Adrenal gland (tissue), 12 donors: ENCODE results near the gene MBD3. TPM values are rescaled to one million over a fixed set of nuclear protein-coding genes. Genes with fewer than 3 reads are reported as not detected.
"Not testable (repeated sequence)": the region's sequence is repeated elsewhere in the genome, so short reads cannot be mapped to it uniquely, and the experiment has no call there.

Source experiments
- DNase-seq, 7 donors: peaks; one replicate each; pipeline ENCODE4 v3.0.0-alpha.2; 2019 to 2020
- H3K27ac ChIP-seq, 5 donors: fragments of 200-600 bp; sonication (generic) in 4 of 5; 1 replicate in 3 of 5; 2 replicates in 2 of 5; pipeline versions ENCODE4 v1.5.1 to v1.8.0; 2016 to 2020; ENCODE audit warnings: mild to moderate bottlenecking in 1 of 5
- H3K27me3 ChIP-seq: fragments of 200-600 bp; 2 replicates; pipeline ENCODE4 v1.8.0; 2021
- H3K36me3 ChIP-seq, 2 donors: fragments of 200-600 bp; replicated peaks in 1 of 2; 1 replicate in 1 of 2; 2 replicates in 1 of 2; pipeline versions ENCODE4 v1.5.1 to v1.8.0; 2018 to 2022
- H3K4me1 ChIP-seq, 2 donors: fragments of 200-600 bp; replicated peaks in 1 of 2; 1 replicate in 1 of 2; 2 replicates in 1 of 2; pipeline versions ENCODE4 v1.5.1 to v1.8.0; 2018 to 2021
- H3K4me3 ChIP-seq, 4 donors: fragments of 200-600 bp; sonication (generic) in 3 of 4; one replicate each; pipeline ENCODE4 v1.5.1; 2016 to 2018
- H3K9me3 ChIP-seq, 3 donors: fragments of 200-600 bp; sonication (generic) in 1 of 3; replicated peaks in 1 of 3; 1 replicate in 2 of 3; 2 replicates in 1 of 3; pipeline versions ENCODE4 v1.5.1 to v1.8.0; 2016 to 2021
- POLR2A ChIP-seq, 2 donors: fragments of 450-650 bp; IDR thresholded peaks; one replicate each; pipeline ENCODE4 v1.6.1; 2017; ENCODE audit warnings: antibody characterized with exemption in 2 of 2, mild to moderate bottlenecking in 2 of 2, moderate library complexity in 1 of 2
- WGBS, 4 donors: extraction: QIAGEN DNeasy Blood & Tissue Kit in 2 of 4; methylation state at CpG; one replicate each; pipeline versions ENCODE4 v1.1.5 to v1.1.7; 2013 to 2017; 5-methylcytosine and 5-hydroxymethylcytosine counted together
- intact Hi-C, 2 donors: fragments of 100-400 bp; cut with DNase I; formaldehyde crosslinking; loops; one replicate each; pipeline versions ENCODE4 v1.14.1 to v1.15.0; 2022 to 2023
- polyA plus RNA-seq, 3 donors: library from polyadenylated mRNA; stranded (reverse); fragments of 200-250 nt in 2 of 3; fragments of 350-450 nt in 1 of 3; fragmentation: Illumina TruSeq in 1 of 3; extraction: RNeasy Lipid Tissue Mini Kit (QIAGEN cat#74804) in 1 of 3; gene quantifications; one replicate each; pipeline ENCODE4 v1.2.3, GENCODE V29; 2013 to 2014
- total RNA-seq, 9 donors: library from RNA; depleted of rRNA in 4 of 9; stranded (reverse); fragments of >200 nt in 4 of 9; fragments of 120-200 nt in 1 of 9; fragmentation: NEBNext Ultra II Directional in 1 of 9; extraction: Animal tissue kit (Norgen Biotek cat#: 25700) in 1 of 9; gene quantifications; one replicate each; pipeline versions ENCODE4 v1.1.0 to v1.2.4, GENCODE V29; 2013 to 2023
- TF ChIP-seq, protein P1 (sequence below), 6 experiments: fragments of 450-650 bp in 4 of 6; fragments of 200-600 bp in 2 of 6; sonication (generic) in 1 of 6; IDR thresholded peaks; 1 replicate in 5 of 6; 2 replicates in 1 of 6; pipeline versions ENCODE4 v1.5.1 to v1.8.0; 2016 to 2021; ENCODE audit warnings: antibody characterized with exemption in 6 of 6, mild to moderate bottlenecking in 2 of 6, moderate library complexity in 1 of 6
- donor health status: healthy with polysubstance abuse.
- donor health status: Bipolar disorder and iron deficiency.
- donor health status: DM: yes; HTN: yes; CAD: no.
- donor health status: DM: no; HTN: no; CAD: no.
- donor health status: DM: no; HTN: no; CAD: no.
- donor health status: DM: yes; HTN: yes; CAD: no.

MBD3 gene
- total and polyA plus RNA-seq, 12 donors, result 3.5 to 221 (median 94.0) TPM

GRCh38 chr19:1531587-1531986 lies 61.1 kb downstream of the MBD3 start:
- Histone ChIP-seq H3K27me3 (peaks cover 15% of the 10 kb centered on the region), H3K36me3 (no peaks in the 10 kb centered on the region), H3K4me3 (no peak overlapping the region), H3K4me1 (no peaks in the 10 kb centered on the region), H3K27ac (no peak overlapping the region), H3K9me3 (no peaks in the 10 kb centered on the region)
- no peak for DNase-seq
- intact Hi-C loops, result no loop called here
- TF ChIP-seq, protein P1, sequence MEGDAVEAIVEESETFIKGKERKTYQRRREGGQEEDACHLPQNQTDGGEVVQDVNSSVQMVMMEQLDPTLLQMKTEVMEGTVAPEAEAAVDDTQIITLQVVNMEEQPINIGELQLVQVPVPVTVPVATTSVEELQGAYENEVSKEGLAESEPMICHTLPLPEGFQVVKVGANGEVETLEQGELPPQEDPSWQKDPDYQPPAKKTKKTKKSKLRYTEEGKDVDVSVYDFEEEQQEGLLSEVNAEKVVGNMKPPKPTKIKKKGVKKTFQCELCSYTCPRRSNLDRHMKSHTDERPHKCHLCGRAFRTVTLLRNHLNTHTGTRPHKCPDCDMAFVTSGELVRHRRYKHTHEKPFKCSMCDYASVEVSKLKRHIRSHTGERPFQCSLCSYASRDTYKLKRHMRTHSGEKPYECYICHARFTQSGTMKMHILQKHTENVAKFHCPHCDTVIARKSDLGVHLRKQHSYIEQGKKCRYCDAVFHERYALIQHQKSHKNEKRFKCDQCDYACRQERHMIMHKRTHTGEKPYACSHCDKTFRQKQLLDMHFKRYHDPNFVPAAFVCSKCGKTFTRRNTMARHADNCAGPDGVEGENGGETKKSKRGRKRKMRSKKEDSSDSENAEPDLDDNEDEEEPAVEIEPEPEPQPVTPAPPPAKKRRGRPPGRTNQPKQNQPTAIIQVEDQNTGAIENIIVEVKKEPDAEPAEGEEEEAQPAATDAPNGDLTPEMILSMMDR (IDR thresholded peaks at IDR 0.05), result no peak
- TF ChIP-seq POLR2A (IDR thresholded peaks at IDR 0.05), result no peak
- 86 to 96% (median 92%) methylated on average over 4 to 11 of the region's 11 CpGs for WGBS, 4 donors

DNA sequence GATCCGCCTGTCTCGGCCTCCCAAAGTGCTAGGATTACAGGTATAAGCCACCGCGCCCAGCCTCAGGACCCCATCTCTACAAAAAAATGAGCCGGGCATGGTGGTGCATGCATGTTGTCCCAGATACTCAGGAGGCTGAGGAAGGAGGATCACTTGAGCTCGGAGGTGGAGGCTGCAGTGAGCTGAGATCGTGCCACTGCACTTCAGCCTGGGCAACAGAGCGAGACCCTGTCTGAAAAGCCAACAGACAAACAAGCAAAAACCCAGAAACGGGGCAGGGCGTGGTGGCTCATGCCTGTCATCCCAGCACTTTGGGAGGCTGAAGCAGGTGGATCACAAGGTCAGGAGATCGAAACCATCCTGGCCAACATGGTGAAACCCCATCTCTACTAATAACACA lies 61.8 kb downstream of the MBD3 start:
- peaks cover 23% of the 10 kb centered on the region for H3K27me3 ChIP-seq
- not testable (repeated sequence) for DNase-seq

GRCh38 chr19:1529430-1529816 lies 63.2 kb downstream of the MBD3 start:
- intact Hi-C loops, result no loop called here
- no peaks in the 10 kb centered on the region for H3K36me3 ChIP-seq
- TF ChIP-seq POLR2A (IDR thresholded peaks at IDR 0.05), result no peak
- TF ChIP-seq, protein P1 (IDR thresholded peaks at IDR 0.05), result no peak
- 59 to 79% (median 66%) methylated on average over 1 to 16 of the region's 16 CpGs for WGBS, 4 donors
- H3K4me3 ChIP-seq, result no peak overlapping the region
- H3K4me1 ChIP-seq, result no peaks in the 10 kb centered on the region
- no peaks in the 10 kb centered on the region for H3K9me3 ChIP-seq
- no peak overlapping the region for H3K27ac ChIP-seq
- no peak for DNase-seq
- peaks cover 35% of the 10 kb centered on the region for H3K27me3 ChIP-seq

More for the DNA sequence above, 61.8 kb downstream of the MBD3 start:
- intact Hi-C loops, H3K36me3 ChIP-seq, H3K27ac ChIP-seq, H3K4me3 ChIP-seq, H3K9me3 ChIP-seq, H3K4me1 ChIP-seq: not testable (repeated sequence)
- WGBS, 4 donors, result 85 to 91% (median 86%) methylated on average over 10 to 11 of the region's 11 CpGs

DNA sequence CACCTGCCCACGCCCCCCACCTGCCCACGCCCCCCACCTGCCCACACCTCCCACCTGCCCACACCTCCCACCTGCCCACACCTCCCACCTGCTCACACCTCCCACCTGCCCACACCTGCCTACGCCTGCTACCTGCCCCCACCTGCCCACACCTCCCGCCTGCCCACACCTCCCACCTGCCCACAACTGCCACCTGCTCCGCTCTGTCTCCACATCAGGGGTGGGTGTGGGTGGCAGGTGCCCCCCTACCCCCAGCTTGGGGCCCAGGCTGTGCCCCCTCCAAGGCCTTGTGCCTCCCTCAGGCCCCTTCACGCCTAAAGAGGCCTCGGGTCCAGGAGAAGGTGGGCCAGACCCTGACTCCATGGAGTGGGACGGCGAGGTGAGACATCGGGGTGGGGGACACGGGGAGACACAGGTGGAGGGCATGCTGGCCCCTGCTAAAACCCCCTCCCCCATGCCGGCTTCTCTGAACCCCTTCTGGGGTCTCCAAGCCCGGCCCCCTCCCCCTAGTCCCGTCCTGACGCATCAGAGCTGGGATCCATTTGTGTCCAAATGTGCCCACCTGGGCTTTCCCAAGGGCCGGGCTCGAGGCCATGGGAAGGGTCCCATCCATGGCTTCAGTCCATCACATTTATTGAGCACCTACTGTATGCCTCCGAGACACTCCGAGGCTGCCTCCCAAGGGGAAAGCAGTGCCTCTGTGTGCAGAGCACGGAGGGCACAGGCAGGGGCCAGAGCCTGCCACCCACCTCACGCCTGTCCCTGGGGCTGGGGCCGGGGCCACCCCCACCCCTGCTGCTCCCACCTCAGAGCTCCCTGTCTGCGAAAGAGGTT lies 63.9 kb downstream of the MBD3 start:
- Histone ChIP-seq H3K4me3 (no peak overlapping the region), H3K27me3 (peaks cover 41% of the 10 kb centered on the region), H3K36me3 (no peaks in the 10 kb centered on the region), H3K9me3 (no peaks in the 10 kb centered on the region), H3K27ac (no peak overlapping the region), H3K4me1 (no peaks in the 10 kb centered on the region)
- TF ChIP-seq, protein P1 (IDR thresholded peaks at IDR 0.05), result no peak
- TF ChIP-seq POLR2A (IDR thresholded peaks at IDR 0.05), result no peak
- DNase-seq, result no peak
- 63 to 79% (median 76%) methylated on average over 16 to 22 of the region's 23 CpGs for WGBS, 4 donors
- intact Hi-C loops, result no loop called here
